ENCODE data around the gene UBE2U.
A peak's percentile ranks its signal among the peaks of the same experiment; 100 is the strongest.
"Not testable (repeated sequence)": the region's sequence is repeated elsewhere in the genome, so short reads cannot be mapped to it uniquely, and the experiment has no call there.

The UBE2U gene

DNA sequence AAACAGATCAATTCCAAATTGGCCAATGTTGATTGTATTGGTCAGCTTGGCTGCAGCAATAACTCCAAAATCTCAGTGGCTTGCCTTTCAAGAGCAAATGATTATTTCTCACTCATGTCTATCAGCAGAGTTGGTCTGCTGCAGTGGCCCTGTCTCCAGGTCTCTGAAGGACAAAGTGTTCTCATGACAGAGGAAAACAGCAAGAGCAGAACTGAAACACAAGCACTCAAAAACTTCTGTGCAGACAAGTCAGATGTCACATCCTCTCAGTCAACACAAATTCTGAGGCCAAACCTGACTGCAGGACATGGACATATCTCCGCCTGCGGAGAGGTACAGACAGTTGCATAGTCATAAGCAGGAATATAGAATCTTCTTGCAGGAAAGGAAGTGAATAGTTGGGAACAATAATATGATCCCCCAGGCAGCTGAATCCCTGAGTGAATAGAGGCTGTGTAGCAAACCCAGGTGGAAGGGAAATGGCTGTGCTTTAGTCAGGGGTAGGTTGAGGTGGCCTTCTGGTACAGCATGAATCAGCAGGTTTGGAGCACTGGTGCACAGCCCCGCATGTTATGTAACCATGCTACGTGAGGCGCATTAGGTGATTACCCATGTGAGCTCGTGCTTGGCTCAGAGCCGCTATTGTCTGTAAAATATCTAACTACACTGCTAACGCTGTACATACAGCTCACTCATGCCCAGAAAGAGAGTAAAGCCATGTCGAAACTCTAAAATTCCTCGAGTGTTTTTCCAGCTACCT, 17.1 kb upstream of the UBE2U start:
- in situ Hi-C loops (cut with HindIII; ENCODE audit: low pct_ligation_motif_present, low pct_unique_long_range_greater_than_20kb, low sequenced_read_pairs): no loop called here
- DNase-seq: peak; percentile 20

DNA sequence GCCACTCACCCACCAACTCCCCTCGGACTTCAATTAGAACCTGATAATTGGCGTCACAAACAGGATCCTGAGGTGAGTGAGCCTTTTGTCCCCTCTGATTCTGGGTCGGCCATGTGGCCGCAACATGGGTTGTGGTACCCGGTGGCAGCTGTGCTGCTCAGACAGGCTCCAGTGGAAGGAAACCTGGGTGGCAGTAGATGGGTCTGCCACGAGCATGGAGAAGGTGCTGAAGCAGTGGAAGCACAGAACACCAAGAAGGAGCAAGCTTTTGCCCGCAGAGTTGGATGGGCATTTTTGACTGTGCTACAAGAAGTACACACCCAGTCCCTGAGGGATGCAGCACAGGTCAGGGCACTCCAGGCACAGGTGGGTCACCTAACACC, 16.5 kb upstream of the UBE2U start:
- in situ Hi-C loops (cut with HindIII; ENCODE audit: low pct_ligation_motif_present, low pct_unique_long_range_greater_than_20kb, low sequenced_read_pairs): no loop called here
- DNase-seq: no peak

DNA sequence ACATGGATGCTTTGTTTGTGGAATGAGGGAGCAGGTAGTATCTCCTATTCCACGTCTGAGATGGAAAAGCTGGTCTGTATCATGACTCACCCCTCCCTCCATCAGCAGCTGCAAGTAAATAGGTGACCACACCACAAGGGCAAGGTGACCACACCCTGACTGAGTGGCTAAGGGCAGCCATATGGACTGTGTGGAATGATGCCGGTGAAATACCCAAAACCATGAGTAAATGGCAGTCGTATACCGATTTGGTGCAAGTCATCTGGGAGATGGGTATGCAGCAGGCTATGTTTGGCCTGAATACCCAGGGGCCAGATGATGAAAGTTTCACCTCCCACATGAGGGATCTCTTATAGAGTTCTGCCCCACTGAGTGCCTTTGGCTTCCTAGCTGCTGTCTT, 15.8 kb upstream of the UBE2U start:
- in situ Hi-C loops (cut with HindIII; ENCODE audit: low pct_ligation_motif_present, low pct_unique_long_range_greater_than_20kb, low sequenced_read_pairs): no loop called here
- DNase-seq: no peak

DNA sequence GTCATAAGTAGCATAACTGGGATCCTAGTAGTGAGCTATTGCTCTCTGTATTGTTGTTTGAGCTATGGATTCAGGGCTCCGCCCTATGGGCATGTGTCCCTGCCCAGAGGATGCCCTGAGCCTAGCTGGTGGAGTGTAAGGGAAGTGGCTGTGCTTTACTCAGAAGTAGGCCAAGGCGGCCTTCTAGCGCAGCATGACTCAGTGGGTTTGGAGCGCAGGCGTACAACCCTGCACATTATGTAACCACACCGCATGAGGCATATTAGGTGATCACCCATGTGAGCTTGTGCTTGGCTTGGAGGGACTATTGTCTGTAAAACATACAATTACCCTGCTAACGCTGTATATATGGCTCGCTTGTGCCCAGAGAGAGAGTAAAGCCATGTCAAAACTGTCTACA, 11.1 kb upstream of the UBE2U start:
- DNase-seq: no peak
- in situ Hi-C loops (cut with HindIII; ENCODE audit: low pct_ligation_motif_present, low pct_unique_long_range_greater_than_20kb, low sequenced_read_pairs): no loop called here

DNA sequence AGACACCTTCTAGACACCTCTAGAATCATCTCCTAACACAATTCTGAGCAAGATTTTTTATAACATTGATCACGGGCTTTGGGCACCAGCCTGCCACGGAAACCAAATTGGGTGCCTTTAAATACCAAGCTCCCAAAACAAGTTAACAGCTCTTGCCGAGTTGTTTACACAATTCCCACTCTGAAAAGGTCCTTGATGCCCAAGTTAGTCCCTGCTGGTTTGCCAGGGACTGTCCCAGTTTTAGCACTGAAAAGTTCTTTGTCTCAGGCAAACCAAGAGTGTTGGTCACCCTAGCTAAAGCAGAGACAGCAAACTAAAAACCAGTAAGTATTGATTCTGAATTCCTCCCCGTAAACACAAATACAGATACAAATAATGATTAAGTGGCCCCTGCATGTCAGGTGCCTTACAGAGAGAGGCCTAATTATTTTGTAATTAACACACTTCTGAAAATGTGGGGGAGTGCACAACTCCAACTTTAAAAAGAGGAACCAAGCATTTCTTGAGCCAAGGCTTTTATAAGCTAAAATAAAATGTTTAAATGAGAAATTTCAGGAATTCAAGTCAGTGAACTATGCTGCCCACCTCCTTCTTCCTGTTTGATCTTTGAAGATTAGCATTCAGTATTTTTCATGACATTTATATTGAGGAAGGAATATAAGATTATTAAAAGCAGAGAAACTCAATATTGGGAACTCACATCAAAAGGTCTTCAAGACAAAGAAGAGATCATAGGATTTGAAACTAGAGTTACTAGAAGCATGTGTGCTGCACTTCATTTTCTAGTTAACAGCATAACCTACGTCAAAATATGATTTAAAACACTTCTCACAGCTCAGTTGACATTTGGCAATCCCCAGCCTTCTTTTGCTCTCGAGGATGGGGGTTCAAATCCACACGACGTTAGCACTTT, 9.0 kb upstream of the UBE2U start:
- in situ Hi-C loops (cut with HindIII; ENCODE audit: low pct_ligation_motif_present, low pct_unique_long_range_greater_than_20kb, low sequenced_read_pairs): no loop called here
- DNase-seq: no peak

DNA sequence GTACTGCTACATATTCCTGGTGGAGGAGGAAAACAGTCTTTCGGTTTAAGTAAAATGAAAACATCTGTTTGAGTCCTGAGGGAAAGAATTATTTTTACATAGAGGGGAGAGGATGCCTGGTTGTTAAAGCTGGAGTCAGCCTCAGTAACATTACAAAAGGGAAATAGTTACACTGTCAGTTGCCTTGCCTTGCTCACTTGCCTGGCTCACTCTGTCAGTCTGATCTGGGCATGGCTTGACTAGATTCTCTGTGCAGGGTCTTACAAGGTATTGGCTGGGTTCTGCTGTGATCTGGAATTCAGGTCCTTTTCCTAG, 8.4 kb upstream of the UBE2U start:
- in situ Hi-C loops (cut with HindIII; ENCODE audit: low pct_ligation_motif_present, low pct_unique_long_range_greater_than_20kb, low sequenced_read_pairs): no loop called here
- DNase-seq: no peak

DNA sequence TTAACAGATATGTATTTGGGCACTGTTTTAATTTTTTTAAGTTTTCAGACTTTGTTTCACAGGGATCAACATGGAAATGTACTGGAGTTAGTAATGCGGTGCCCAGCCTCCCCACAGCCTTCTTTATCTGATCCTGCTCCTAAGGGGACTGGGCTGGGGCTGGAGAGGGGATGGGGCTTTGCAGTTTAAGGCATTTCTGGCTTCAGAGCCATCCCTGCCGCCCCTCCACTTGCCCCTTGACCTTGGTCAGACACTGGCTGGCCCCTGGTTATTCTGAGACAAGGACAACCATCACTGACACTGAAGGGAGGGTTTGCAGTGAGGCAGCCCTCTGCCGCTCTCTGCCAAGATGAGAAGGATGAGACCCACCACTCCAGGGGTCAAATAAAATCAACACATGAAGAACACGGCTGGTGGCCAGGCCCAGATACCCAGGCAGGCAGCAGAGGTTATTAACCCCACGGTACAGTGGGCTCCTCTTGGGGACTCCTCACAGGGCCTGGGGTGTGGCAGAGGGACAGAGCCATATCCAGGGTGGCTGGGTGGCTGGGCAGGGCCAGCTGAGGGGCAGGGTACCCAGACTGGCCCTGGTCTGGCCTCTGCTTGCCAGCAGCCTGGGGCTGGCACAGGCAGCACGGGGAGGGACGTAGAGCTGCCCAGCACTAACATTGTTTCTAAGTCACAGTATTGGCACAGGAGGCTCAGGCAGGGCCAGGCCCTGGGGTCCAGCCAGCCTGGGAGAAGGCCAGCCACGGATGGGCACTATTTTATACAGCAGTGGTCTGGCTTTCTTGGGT, 7.2 kb upstream of the UBE2U start:
- in situ Hi-C loops (cut with HindIII; ENCODE audit: low pct_ligation_motif_present, low pct_unique_long_range_greater_than_20kb, low sequenced_read_pairs): no loop called here
- DNase-seq: no peak

DNA sequence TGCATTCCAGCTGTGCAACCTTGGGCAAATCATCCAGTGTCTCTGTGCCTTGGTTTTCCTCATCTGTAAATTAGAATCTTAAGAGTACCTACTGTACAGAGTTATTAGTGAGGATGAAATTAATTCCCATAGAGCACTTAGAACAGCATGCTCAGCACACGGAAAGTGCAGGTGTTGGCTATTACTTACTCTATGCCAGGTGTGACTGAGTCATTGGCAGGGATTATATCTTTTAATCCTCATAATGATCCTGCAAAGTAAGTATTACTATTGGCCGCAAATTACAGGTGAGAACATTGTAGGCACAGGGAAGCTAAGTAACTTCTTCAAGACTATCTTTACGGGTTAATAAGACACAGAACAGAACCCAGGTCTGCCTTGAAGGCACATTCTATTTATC, 6.3 kb upstream of the UBE2U start:
- no peak for DNase-seq
- in situ Hi-C loops (cut with HindIII; ENCODE audit: low pct_ligation_motif_present, low pct_unique_long_range_greater_than_20kb, low sequenced_read_pairs): no loop called here

DNA sequence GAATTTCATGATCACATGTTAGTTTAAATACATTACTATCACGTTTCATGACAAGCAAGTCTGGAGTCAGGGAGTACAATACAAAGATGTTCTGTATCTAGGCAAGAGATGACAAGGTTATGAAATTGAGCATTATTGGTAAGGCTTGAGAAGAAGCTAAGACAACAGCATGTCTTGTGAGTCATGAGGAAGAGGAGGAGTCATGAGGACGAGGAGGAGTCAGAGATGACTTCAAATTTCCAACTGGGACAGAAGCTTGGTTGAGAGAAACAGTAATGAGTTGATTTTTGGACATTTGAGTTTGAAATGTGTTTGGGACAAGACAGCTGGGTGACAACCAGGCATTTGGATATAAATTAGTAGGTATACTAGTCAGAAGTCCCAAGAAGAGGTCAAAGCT, 4.3 kb upstream of the UBE2U start:
- in situ Hi-C loops (cut with HindIII; ENCODE audit: low pct_ligation_motif_present, low pct_unique_long_range_greater_than_20kb, low sequenced_read_pairs): no loop called here
- DNase-seq: no peak

DNA sequence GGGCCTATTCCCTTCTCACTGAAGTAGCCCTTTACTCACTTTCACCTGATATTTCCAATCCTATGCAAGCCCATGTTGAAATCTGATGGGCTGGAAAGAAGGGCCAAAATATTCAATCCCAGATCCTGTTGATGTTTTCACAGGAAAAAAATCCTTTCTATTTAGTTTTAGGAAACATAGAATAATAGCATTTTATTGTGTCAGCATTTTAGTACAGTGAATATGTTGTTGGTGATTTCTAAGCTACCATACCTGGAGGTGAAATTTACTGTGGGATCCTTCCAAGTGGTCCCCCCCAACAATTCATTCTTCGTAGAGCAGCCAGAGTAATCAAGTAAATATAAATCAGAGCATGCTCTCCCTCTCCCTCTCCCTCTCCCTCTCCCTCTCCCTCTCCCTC, 3.4 kb upstream of the UBE2U start:
- no peak for DNase-seq
- in situ Hi-C loops (cut with HindIII; ENCODE audit: low pct_ligation_motif_present, low pct_unique_long_range_greater_than_20kb, low sequenced_read_pairs): no loop called here

DNA sequence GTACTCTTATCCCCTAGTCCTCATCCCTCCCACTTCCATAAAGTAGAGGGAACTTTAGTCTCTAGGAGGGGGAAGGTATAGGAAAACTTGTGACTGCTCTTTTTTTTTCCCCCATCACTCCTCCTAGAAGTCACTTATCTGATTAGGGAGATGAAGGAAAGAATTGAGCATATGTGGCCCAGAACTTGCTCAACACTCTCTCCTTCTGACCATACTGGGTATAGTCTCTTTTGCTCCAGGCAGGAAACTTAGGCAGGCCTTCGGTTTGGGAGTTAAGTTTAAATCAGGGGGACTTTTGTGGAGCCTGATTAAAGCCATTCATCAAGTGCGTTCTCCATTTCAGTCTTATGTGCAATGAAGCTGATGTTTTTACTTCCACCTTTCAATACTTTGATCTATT, 5.8 kb downstream of the UBE2U start:
- DNase-seq: no peak
- in situ Hi-C loops (cut with HindIII; ENCODE audit: low pct_ligation_motif_present, low pct_unique_long_range_greater_than_20kb, low sequenced_read_pairs): no loop called here

DNA sequence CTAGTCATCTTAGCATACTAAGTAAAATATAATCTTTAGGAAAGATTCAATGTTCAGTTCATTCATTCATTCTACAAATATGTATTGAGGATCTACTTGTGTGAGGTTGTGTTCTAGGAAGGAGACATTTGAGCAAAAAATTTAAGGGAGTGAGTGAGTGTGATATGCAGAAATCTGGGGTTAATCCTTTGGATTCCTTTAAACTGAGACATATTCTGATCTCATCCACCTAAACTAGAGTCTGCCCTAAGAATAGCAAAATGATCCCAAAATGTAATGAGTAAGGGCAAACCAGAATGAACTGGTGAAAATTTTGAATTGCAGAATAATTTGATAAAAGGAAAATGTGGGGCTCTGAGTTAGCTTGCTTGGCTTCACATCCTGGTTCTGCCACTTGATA, 8.6 kb downstream of the UBE2U start:
- in situ Hi-C loops (cut with HindIII; ENCODE audit: low pct_ligation_motif_present, low pct_unique_long_range_greater_than_20kb, low sequenced_read_pairs): no loop called here
- peak; percentile 11 for DNase-seq

DNA sequence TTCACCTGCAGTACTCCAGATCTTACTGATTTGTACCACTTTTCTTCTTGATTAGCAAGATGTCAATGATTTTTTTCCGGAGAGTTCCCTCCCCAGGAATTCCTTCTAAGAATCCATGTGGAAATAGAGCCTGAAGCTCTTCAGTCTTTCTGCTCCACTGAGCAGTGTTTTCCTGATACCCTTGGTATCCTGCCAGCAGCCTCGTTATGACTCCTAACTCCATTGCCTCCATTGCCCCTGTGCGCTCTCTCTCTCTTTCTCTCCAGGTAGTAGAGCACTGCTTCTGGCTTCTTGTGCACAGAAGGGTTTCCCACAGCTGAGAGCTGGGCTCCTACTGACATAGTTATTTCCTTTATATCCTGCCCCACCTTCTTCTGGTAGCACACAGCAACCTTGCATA, 12.2 kb downstream of the UBE2U start:
- DNase-seq: peak; percentile 76
- in situ Hi-C loops (cut with HindIII; ENCODE audit: low pct_ligation_motif_present, low pct_unique_long_range_greater_than_20kb, low sequenced_read_pairs): no loop called here

DNA sequence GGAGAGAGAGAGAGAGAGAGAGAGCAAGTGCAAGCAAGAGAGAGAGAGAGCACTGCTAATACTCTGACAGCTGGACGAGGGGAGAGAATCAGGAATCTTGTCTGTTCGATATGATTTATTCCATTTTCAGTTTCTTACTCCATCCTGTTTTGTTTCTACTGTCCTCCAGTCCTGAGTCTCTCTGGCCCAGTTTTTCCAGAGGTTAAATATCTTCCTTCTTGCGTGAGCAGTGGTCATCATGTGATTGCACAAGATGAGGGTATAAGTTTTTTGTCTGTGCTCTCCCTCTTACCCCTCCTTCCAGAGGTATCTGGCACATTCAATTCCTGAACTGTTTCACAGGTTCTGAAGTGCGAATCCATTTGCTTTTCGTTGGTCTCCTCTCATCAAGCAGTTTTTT, 16.8 kb downstream of the UBE2U start:
- DNase-seq: no peak
- in situ Hi-C loops (cut with HindIII; ENCODE audit: low pct_ligation_motif_present, low pct_unique_long_range_greater_than_20kb, low sequenced_read_pairs): no loop called here

DNA sequence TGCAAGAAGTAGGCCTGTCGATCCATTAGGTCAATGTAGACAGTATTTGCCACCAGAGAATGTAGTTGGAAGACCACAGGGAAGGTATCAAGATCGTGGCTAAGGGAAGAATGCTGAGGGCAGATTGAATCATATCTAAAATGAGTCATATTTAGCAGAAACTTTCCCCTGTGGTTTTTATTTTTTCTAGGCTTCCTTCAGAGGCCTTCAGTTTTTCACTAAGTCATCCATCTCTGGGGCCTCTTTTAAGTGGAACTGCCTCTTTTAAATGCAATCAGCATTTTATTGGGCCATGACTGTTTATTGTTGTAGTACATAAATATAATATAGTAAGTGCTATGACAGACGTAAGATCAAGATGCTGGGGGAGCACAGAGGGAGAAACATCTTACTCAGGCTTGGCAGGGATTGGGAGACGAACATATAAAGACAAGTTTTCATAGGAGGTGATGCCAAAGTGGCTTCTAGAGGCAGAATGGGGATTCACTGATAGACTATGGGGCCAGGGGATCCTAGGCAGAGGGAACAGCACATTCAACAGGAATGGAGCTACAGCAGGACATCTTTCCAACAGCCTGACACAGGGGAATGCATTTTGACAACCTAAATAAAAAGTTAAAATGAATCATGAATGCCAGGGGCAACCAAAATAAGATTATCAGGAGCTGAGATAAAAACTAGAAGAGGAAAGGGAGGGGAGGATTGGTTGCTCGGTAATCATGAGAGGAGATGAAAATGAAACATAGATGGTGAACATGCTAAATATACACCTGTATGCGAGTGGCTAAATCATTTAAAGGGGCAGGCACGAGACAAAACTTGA, 20.1 kb downstream of the UBE2U start:
- peak; percentile 69 for DNase-seq

DNA sequence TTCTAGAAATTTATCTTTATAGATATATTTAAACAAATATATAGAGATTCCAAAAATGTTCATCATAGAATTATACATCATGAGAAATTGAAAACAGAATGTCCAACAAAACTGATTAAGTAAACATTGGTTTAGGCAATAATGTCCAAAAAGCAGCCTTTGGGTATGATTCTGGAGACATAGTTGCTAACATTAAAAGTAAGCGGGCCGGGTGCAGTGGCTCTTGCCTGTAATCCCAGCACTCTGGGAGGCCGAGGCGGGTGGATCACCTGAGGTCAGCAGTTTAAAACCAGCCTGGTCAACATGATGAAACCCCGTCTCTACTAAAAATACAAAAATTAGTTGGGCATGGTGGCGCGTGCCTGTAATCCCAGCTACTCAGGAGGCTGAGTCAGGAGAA, 20.8 kb downstream of the UBE2U start:
- DNase-seq; in situ Hi-C loops (cut with HindIII; ENCODE audit: low pct_ligation_motif_present, low pct_unique_long_range_greater_than_20kb, low sequenced_read_pairs): not testable (repeated sequence)

More for the DNA sequence above, 20.1 kb downstream of the UBE2U start:
- in situ Hi-C loops (cut with HindIII; ENCODE audit: low pct_ligation_motif_present, low pct_unique_long_range_greater_than_20kb, low sequenced_read_pairs): no loop called here

DNA sequence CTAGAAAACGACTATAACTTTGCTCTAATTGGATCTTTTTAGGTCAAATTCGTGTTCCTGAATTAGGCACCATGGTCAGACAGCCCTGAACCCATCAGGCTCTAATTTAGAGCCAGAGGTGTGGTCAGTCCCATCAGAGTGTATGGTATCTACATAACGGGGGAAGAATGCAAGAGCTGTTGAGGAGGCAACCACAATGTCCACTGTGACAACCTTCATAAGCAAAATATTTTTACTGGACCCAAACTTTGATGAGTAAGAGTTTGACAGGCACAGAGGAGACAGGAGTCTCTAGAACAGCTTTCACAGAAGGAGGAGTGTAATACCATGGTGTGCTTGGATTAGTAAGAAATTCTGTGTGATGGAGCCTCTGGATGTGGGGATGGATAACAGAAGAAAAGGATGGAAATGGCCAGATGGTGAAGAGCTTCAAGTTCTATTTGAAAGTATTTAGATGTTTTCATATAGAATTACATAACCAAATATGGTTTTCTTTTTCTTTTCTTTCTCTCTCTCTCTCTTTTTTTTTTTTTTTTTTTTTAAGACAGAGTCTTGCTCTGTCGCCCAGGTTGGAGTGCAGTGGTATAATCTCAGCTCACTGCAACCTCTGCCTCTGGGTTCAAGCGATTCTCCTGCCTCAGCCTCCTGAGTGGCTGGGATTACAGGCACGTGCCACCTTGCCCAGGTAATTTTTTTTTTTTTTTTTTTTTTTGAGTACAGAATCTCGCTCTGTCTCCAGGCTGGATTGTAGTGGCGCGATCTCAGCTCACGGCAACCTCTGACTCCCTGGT, 24.9 kb downstream of the UBE2U start:
- DNase-seq: no peak

DNA sequence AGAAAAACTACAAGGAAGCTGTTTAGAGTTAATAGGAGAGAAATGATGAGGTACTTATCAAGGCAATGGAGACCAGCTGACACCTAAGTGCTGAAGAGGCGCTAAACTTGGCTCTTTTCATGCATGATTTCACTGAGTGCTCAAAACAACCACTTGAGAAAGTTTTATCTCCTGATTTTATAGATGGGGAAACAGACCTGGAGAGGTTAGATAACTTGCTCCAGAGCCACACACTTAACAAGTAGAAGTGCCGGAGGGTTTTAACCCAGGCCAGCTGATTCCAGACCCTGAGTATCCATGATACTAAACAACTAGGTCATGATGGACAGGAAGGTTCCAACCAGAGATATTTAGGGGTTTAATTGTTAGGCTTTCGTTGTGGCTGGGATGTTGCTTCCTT, 25.9 kb downstream of the UBE2U start:
- in situ Hi-C loops (cut with HindIII; ENCODE audit: low pct_ligation_motif_present, low pct_unique_long_range_greater_than_20kb, low sequenced_read_pairs): no loop called here
- DNase-seq: no peak

More for the DNA sequence above, 24.9 kb downstream of the UBE2U start:
- in situ Hi-C loops (cut with HindIII; ENCODE audit: low pct_ligation_motif_present, low pct_unique_long_range_greater_than_20kb, low sequenced_read_pairs): no loop called here

Data from ACHN (cell line).